HCT116 (cell line): ENCODE results near the gene MGAM2. TPM values are rescaled to one million over a fixed set of nuclear protein-coding genes. Genes with fewer than 3 reads are reported as not detected.
"Not testable (repeated sequence)": the region's sequence is repeated elsewhere in the genome, so short reads cannot be mapped to it uniquely, and the experiment has no call there.

ENCODE experiments used
- ATAC-seq: fragments of 200-7000 bp; cut with Tn5 transposase; 2 replicates; pipeline ENCODE4 v1.9.1; 2020; ENCODE audit warnings: mild to moderate bottlenecking, moderate library complexity
- BruUV-seq: library from RNA; stranded (reverse); fragments of 400-500 nt; replicated peaks from 2 replicates; lab custom pipeline; 2021; lab: Mats Ljungman, UMichigan
- CTCF ChIA-PET: fragments of 300-600 bp; sonication (Branson Sonifier 250); formaldehyde crosslinking; loops from one replicate; lab custom pipeline; 2021; ENCODE audit warnings: antibody characterized with exemption; lab: Charles Lee
- POLR2A ChIA-PET: fragments of 300-600, 350-600 bp; sonication (Branson Sonifier 250); formaldehyde crosslinking; loops from one replicate; lab custom pipeline; 2021; ENCODE audit warnings: antibody characterized with exemption; lab: Charles Lee
- RAD21 ChIA-PET, 2 experiments: fragments of 300-600 bp; sonication (Branson Sonifier 250); formaldehyde crosslinking; loops; one replicate each; lab custom pipeline; 2023; ENCODE audit warnings: low total read pairs in 2 of 2; ENCODE audit not compliant: uncharacterized antibody in 2 of 2, unreplicated experiment in 2 of 2, low non-redundant PET in 1 of 2; lab: Charles Lee
- DNase-seq: peaks from one replicate; pipeline ENCODE4 v3.0.0-alpha.2; 2010; ENCODE audit warnings: low read depth, low spot score
- H2AFZ ChIP-seq: fragments of 200-600 bp; shearing (Covaris generic), sonication (generic); 2 replicates; pipeline ENCODE4 v1.6.1; 2017; ENCODE audit warnings: low read depth, mixed run types, mixed read lengths, antibody characterized with exemption, low read length; ENCODE audit not compliant: poor library complexity, severe bottlenecking
- H3K27ac ChIP-seq: 2 replicates; pipeline ENCODE4 v1.5.1; 2012; ENCODE audit warnings: low read depth, low read length
- H3K27me3 ChIP-seq: fragments of 200-600 bp; sonication (generic); 2 replicates; pipeline ENCODE4 v1.6.1; 2016; ENCODE audit warnings: mixed run types, low read length, mixed read lengths; ENCODE audit not compliant: insufficient read depth
- H3K36me3 ChIP-seq, 2 experiments: fragments of 200-500 bp in 1 of 2; fragments of 200-600 bp in 1 of 2; sonication (Bioruptor generic) in 1 of 2; sonication (generic) in 1 of 2; 2 replicates each; pipeline versions ENCODE4 v1.5.1 to v1.6.1; 2014 to 2016; ENCODE audit warnings: low read length in 2 of 2, inconsistent platforms in 1 of 2, mixed read lengths in 1 of 2, mixed run types in 1 of 2; ENCODE audit not compliant: insufficient read depth in 2 of 2, control insufficient read depth in 1 of 2
- H3K4me1 ChIP-seq, 2 experiments: fragments of 200-600 bp in 1 of 2; sonication (generic) in 1 of 2; 2 replicates each; pipeline versions ENCODE4 v1.5.1 to v1.6.1; 2012 to 2017; ENCODE audit warnings: low read length in 2 of 2, inconsistent platforms in 1 of 2, mild to moderate bottlenecking in 1 of 2, mixed read lengths in 1 of 2, mixed run types in 1 of 2, moderate library complexity in 1 of 2; ENCODE audit not compliant: insufficient read depth in 2 of 2, control insufficient read depth in 1 of 2
- H3K4me2 ChIP-seq: fragments of 200-600 bp; sonication (generic); 2 replicates; pipeline ENCODE4 v1.6.1; 2017; ENCODE audit warnings: mixed run types, low read length, mixed read lengths
- H3K4me3 ChIP-seq, 2 experiments: fragments of 200-600 bp in 1 of 2; sonication (generic) in 1 of 2; replicated peaks in 1 of 2; 2 replicates each; pipeline ENCODE4 v1.5.1; 2011 to 2016; ENCODE audit warnings: low read length in 2 of 2, control low read depth in 1 of 2, low read depth in 1 of 2, mild to moderate bottlenecking in 1 of 2, mixed read lengths in 1 of 2, mixed run types in 1 of 2
- H3K79me2 ChIP-seq: fragments of 200-600 bp; sonication (generic); 2 replicates; pipeline ENCODE4 v1.6.1; 2017; ENCODE audit warnings: mild to moderate bottlenecking, mixed run types, low read length, moderate library complexity, mixed read lengths; ENCODE audit not compliant: insufficient read depth
- H3K9ac ChIP-seq: fragments of 200-600 bp; sonication (generic); 2 replicates; pipeline ENCODE4 v1.6.1; 2016; ENCODE audit warnings: low read length, mixed read lengths
- H3K9me2 ChIP-seq: fragments of 200-600 bp; sonication (generic), shearing (Covaris generic); 2 replicates; pipeline ENCODE4 v1.6.1; 2017; ENCODE audit warnings: mixed run types, mild to moderate bottlenecking, moderate library complexity; ENCODE audit not compliant: insufficient read depth
- H3K9me3 ChIP-seq, 2 experiments: fragments of 200-500 bp in 1 of 2; fragments of 200-600 bp in 1 of 2; sonication (Bioruptor generic) in 1 of 2; sonication (generic) in 1 of 2; 2 replicates each; pipeline ENCODE4 v1.6.1; 2014 to 2017; ENCODE audit warnings: low read length in 2 of 2, mixed read lengths in 2 of 2, inconsistent platforms in 1 of 2, low read depth in 1 of 2, mild to moderate bottlenecking in 1 of 2, mixed run types in 1 of 2, moderate library complexity in 1 of 2; ENCODE audit not compliant: control insufficient read depth in 1 of 2, insufficient read depth in 1 of 2
- H4K20me1 ChIP-seq: fragments of 200-600 bp; sonication (generic), shearing (Covaris generic); 2 replicates; pipeline ENCODE4 v1.6.1; 2017; ENCODE audit warnings: mixed run types, mild to moderate bottlenecking, moderate library complexity; ENCODE audit not compliant: insufficient read depth
- ATF3 ChIP-seq: IDR thresholded peaks from 2 replicates; pipeline ENCODE4 v1.6.1; 2012
- CBX3 ChIP-seq: IDR thresholded peaks from 2 replicates; pipeline ENCODE4 v1.6.1; 2012; ENCODE audit warnings: low read depth
- CEBPB ChIP-seq: IDR thresholded peaks from 2 replicates; pipeline ENCODE4 v1.6.1; 2012; ENCODE audit warnings: low read depth
- CTCF ChIP-seq, 3 experiments: fragments of 200-600 bp in 1 of 3; sonication (generic) in 1 of 3; IDR thresholded peaks in 2 of 3; conservative IDR thresholded peaks in 1 of 3; 2 replicates each; pipeline ENCODE4 v1.5.1; 2012 to 2017; ENCODE audit warnings: low read depth in 2 of 3, low read length in 2 of 3, antibody characterized with exemption in 1 of 3, borderline replicate concordance in 1 of 3, control low read depth in 1 of 3, mild to moderate bottlenecking in 1 of 3, mixed read lengths in 1 of 3, mixed run types in 1 of 3, moderate library complexity in 1 of 3; ENCODE audit not compliant: insufficient read depth in 1 of 3
- EZH2phosphoT487 ChIP-seq: fragments of 200-600 bp; IDR thresholded peaks from 2 replicates; pipeline ENCODE4 v1.6.1; 2018; ENCODE audit warnings: antibody characterized with exemption, borderline replicate concordance
- FOSL1 ChIP-seq: IDR thresholded peaks from 2 replicates; pipeline ENCODE4 v1.6.1; 2012; ENCODE audit warnings: low read depth
- JUND ChIP-seq: IDR thresholded peaks from 2 replicates; pipeline ENCODE4 v1.6.1; 2012
- MAX ChIP-seq: IDR thresholded peaks from 2 replicates; pipeline ENCODE4 v1.6.1; 2012
- POLR2A ChIP-seq: IDR thresholded peaks from 2 replicates; pipeline ENCODE4 v1.7.0; 2011; ENCODE audit warnings: borderline replicate concordance; ENCODE audit not compliant: insufficient read depth, insufficient read length; ENCODE audit errors: extremely low read depth
- POLR2AphosphoS5 ChIP-seq: IDR thresholded peaks from 2 replicates; pipeline ENCODE4 v1.6.1; 2011; ENCODE audit warnings: mild to moderate bottlenecking, low read depth, low read length, moderate library complexity
- REST ChIP-seq: IDR thresholded peaks from 2 replicates; pipeline ENCODE4 v1.6.1; 2012; ENCODE audit warnings: low read depth
- SIN3A ChIP-seq: IDR thresholded peaks from 2 replicates; pipeline ENCODE4 v1.6.1; 2012; ENCODE audit warnings: low read depth
- SRF ChIP-seq: IDR thresholded peaks from 2 replicates; pipeline ENCODE4 v1.6.1; 2012; ENCODE audit warnings: low read depth
- TCF7L2 ChIP-seq: IDR thresholded peaks from 2 replicates; pipeline ENCODE4 v1.7.0; 2011; ENCODE audit warnings: borderline replicate concordance, inconsistent platforms; ENCODE audit not compliant: insufficient read depth, insufficient read length; ENCODE audit errors: extremely low read depth
- ZBTB33 ChIP-seq: IDR thresholded peaks from 2 replicates; pipeline ENCODE4 v1.6.1; 2011; ENCODE audit warnings: mild to moderate bottlenecking, low read length, moderate library complexity; ENCODE audit not compliant: insufficient replicate concordance; ENCODE audit errors: extremely low read depth
- ZFX ChIP-seq: fragments of 450-650 bp; IDR thresholded peaks from 2 replicates; pipeline ENCODE4 v1.6.1; 2017
- intact Hi-C: fragments of 100-400 bp; cut with micrococcal nuclease; formaldehyde crosslinking; loops from 2 replicates; pipeline ENCODE4 v1.10.0; 2022
- total RNA-seq: library from RNA; stranded (reverse); gene quantifications from one replicate; pipeline ENCODE4 v1.2.1, GENCODE V29; 2021; ENCODE audit not compliant: unreplicated experiment

MGAM2 gene
- total RNA-seq, 1 experiment from 2014 or later = 0.05 TPM

- Histone ChIP-seq H3K9me2 (no peaks in the 10 kb centered on the region), H3K27ac (no peak overlapping the region), H3K36me3 (no peaks in the 10 kb centered on the region), H3K79me2 (no peaks in the 10 kb centered on the region), H3K4me2 (no peak overlapping the region), H3K27me3 (no peaks in the 10 kb centered on the region), H3K4me3 (no peak overlapping the region), H2AFZ (no peak overlapping the region), H3K4me1 (no peaks in the 10 kb centered on the region), H3K9ac (no peak overlapping the region), H4K20me1 (no peaks in the 10 kb centered on the region), H3K9me3 (no peaks in the 10 kb centered on the region)
- CTCF ChIA-PET = no interaction called here
- RAD21 ChIA-PET = no interaction called here
- DNase-seq (no peak), ATAC-seq (no peak)
- POLR2A ChIA-PET = no interaction called here
- TF ChIP-seq CEBPB (no peak), POLR2AphosphoS5 (no peak), ZBTB33 (no peak), REST (no peak), POLR2A (no peak), JUND (no peak), EZH2phosphoT487 (no peak), CBX3 (no peak), TCF7L2 (no peak), SIN3A (no peak), FOSL1 (no peak), MAX (no peak), ZFX (no peak), ATF3 (no peak), SRF (no peak), CTCF (IDR thresholded peaks at IDR 0.05 in 2 of 3, conservative IDR thresholded peaks at IDR 0.05 in 1 of 3; ENCODE audit: borderline replicate concordance in 1 of 3, insufficient read depth in 1 of 3, low read depth in 2 of 3, low read length in 2 of 3) (no peak)
- BruUV-seq = no TSS peak
- intact Hi-C loops = no loop called here
Observed at GRCh38 chr7:142098004-142098403, 13.5 kb upstream of the MGAM2 start.

GRCh38 chr7:142099347-142099746 lies 12.2 kb upstream of the MGAM2 start:
- RAD21 ChIA-PET, POLR2A ChIA-PET, intact Hi-C loops, CTCF ChIA-PET, DNase-seq, H3K9me3 ChIP-seq, ATAC-seq, H3K4me2 ChIP-seq, H4K20me1 ChIP-seq, BruUV-seq, H3K4me3 ChIP-seq, H3K27me3 ChIP-seq, H3K36me3 ChIP-seq, H3K9me2 ChIP-seq, H3K4me1 ChIP-seq, H2AFZ ChIP-seq, H3K79me2 ChIP-seq, H3K9ac ChIP-seq, H3K27ac ChIP-seq: not testable (repeated sequence)
